ENCODE data around the gene SPNS2. TPM values are rescaled to one million over a fixed set of nuclear protein-coding genes. Genes with fewer than 3 reads are reported as not detected.

Gene SPNS2
- total RNA-seq, 4 donors from 2014 or later, result 10.4 to 17.4 (median 16.4) TPM

DNA sequence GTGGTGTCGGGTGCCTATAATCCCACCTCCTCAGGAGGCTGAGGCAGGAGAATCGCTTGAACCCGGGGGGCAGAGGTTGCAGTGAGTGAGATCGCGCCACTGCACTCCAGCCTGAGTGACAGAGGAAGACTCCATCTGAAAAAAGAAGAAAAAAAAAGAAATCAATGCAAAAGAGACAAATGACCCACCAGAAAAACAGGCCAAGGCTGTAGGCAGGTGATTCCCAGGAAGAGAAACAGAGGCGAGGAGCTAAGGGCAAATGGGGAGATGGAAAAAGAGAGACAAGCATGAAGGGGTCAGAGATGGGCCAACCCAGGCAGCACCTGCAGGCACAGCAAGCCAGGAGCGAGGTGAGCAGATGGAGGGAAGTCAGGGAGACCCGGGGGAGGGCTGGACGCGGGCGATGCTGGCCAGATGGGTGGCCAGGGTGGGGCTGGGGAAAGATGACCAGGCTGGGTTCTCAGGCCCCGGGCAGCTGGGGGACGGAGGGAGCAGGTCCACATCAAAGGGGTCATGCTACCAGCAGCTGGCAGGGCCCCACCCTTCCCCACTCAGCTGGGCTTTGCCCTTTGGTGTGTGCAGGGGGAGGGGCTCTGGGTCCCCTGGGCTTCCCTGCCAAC is 31.0 kb downstream of the SPNS2 start:
- Histone ChIP-seq H3K4me1 (peaks cover 0 to 65% (median 4%) of the 10 kb centered on the region in 3 donors), H3K27ac (peak overlapping the region in 3 of 4 donors; percentile 50 to 59 (median 58)), H3K27me3 (peaks cover 11% of the 10 kb centered on the region), H3K36me3 (no peaks in the 10 kb centered on the region), H3K9me3 (no peaks in the 10 kb centered on the region), H3K4me3 (no peak overlapping the region)
- no peak for TF ChIP-seq EP300 (IDR thresholded peaks at IDR 0.05)
- no peak for TF ChIP-seq CTCF (IDR thresholded peaks at IDR 0.05)
- no peak for TF ChIP-seq POLR2AphosphoS5 (IDR thresholded peaks at IDR 0.05)
- TF ChIP-seq POLR2A (IDR thresholded peaks at IDR 0.05), result no peak
- ATAC-seq, result no peak
- WGBS, 2 donors (ENCODE audit: low coverage in 1 of 2), result 64 to 70% methylated on average over 5 to 8 of the region's 13 CpGs

DNA sequence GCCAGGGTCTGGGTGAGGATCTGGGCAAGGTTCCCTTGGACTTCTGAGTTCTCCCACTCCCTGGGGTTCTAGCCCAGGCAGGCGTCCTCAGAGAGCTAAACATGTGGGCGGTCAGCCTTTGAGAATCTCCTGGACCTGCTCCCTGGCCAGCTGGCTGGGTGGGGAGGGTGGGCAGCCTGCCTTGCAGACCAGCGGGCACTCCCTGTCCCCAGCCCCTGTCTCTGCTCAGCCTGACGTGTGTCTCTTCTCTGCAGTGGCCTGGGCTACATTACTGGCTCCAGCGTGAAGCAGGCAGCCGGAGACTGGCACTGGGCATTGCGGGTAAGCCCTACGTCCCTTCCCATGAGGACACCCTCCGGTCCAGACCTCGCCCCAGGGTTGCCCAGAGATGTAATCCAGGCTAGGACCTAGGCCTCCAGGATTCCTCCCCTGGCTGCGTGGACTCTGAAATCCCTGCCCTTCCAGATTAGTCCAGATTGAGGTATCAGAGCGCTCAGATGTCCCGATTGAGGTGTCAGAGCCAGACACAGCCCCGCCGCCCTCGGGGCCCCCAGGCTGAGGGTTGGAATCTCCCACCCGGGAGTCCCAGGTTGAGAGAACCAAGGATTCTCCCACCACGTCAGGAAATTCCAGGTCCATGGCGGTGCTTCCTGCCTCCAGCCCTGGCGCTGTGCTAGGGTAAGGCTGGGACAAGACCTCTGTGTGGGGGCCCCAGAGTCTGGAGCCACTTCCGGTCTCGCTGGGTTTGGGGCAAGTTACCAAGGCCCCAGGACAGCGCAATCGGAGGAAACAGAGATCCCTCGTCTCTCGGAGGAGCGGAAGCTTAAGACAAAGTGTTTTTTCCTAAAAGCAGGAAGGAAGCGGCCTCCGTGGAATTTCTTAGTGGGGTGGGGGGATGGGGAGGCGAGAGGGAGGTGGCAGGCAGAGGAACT is 32.4 kb downstream of the SPNS2 start:
- Histone ChIP-seq H3K27me3 (peaks cover 23% of the 10 kb centered on the region), H3K27ac (peak overlapping the region in 3 of 4 donors; percentile 50 to 71 (median 59)), H3K36me3 (no peaks in the 10 kb centered on the region), H3K9me3 (no peaks in the 10 kb centered on the region), H3K4me1 (peaks cover 0 to 73% (median 8%) of the 10 kb centered on the region in 3 donors), H3K4me3 (no peak overlapping the region)
- peak; percentile 31 for ATAC-seq
- TF ChIP-seq POLR2AphosphoS5 (IDR thresholded peaks at IDR 0.05) (no peak), EP300 (IDR thresholded peaks at IDR 0.05) (no peak)
- WGBS, 2 donors (ENCODE audit: low coverage in 1 of 2), result no CpG with 5 or more reads among the region's 30 CpGs

DNA sequence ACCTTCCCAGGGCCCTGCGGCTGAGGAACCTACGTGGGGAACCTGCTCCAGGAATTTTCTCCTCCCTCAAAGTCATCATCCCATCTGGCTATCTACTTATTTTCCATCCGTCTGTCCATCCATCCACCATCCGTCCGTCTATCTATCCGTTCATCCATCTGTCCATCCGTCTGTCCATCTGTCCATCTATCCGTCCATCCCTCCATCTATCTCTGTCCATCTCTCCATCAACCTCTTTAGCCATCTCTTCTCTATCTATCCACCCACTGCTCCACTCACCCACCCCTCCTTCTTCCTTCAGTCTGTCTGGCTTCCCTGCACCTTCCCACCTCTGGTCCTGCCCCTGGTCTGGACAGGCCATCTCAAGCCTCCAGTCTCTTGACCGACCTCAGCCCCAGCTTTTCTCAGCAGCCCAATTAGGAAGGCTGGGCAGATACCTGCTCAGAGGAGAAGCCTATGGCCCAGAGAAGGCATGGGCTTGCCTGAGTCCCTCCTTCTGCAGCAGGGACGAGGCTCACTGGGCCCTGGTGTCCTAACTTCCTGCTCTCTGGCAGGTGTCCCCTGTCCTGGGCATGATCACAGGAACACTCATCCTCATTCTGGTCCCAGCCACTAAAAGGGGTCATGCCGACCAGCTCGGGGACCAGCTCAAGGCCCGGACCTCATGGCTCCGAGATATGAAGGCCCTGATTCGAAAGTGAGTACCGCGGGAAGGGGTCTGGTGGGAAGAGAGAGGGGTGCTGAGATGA is 33.5 kb downstream of the SPNS2 start:
- H3K27ac ChIP-seq, result peak overlapping the region in 3 of 4 donors; percentile 71 to 80 (median 75)
- TF ChIP-seq CTCF (IDR thresholded peaks at IDR 0.05) (no peak), POLR2AphosphoS5 (IDR thresholded peaks at IDR 0.05) (no peak), POLR2A (IDR thresholded peaks at IDR 0.05) (no peak), EP300 (IDR thresholded peaks at IDR 0.05) (no peak)
- no peak for ATAC-seq

DNA sequence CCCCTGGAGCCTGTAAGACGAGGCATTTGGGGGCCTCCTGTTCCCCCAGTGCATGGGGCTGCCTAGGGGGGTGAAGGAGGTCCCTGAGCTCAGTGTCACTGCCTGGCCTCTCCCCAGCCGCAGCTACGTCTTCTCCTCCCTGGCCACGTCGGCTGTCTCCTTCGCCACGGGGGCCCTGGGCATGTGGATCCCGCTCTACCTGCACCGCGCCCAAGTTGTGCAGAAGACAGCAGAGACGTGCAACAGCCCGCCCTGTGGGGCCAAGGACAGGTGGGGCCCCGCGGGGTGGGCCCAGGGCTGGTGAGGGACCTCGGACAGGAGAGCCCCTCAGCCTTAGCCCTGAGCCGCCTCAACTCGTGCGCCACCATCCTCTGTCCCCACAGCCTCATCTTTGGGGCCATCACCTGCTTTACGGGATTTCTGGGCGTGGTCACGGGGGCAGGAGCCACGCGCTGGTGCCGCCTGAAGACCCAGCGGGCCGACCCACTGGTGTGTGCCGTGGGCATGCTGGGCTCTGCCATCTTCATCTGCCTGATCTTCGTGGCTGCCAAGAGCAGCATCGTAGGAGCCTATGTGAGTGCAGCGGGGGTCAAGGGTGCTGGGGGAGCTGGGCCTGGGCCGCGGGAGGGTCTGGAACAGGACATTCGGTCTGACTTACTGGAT is 34.3 kb downstream of the SPNS2 start:
- H3K4me1 ChIP-seq, result peaks cover 0 to 75% (median 28%) of the 10 kb centered on the region in 3 donors
- no CpG with 5 or more reads among the region's 33 CpGs for WGBS, 2 donors (ENCODE audit: low coverage in 1 of 2)
- no peak for TF ChIP-seq POLR2AphosphoS5 (IDR thresholded peaks at IDR 0.05)
- TF ChIP-seq CTCF (IDR thresholded peaks at IDR 0.05), result no peak
- TF ChIP-seq EP300 (IDR thresholded peaks at IDR 0.05), result no peak
- TF ChIP-seq POLR2A (IDR thresholded peaks at IDR 0.05), result no peak
- H3K27ac ChIP-seq, result peak overlapping the region in 3 of 4 donors; percentile 71 to 80 (median 75)
- H3K9me3 ChIP-seq, result no peaks in the 10 kb centered on the region
- no peak for ATAC-seq
- H3K36me3 ChIP-seq, result peaks cover 0 to 7% of the 10 kb centered on the region in 2 donors
- peaks cover 24% of the 10 kb centered on the region for H3K27me3 ChIP-seq
- H3K4me3 ChIP-seq, result no peak overlapping the region

More for the DNA sequence above, 33.5 kb downstream of the SPNS2 start:
- Histone ChIP-seq H3K27me3 (peaks cover 24% of the 10 kb centered on the region), H3K4me3 (no peak overlapping the region), H3K36me3 (no peaks in the 10 kb centered on the region), H3K9me3 (no peaks in the 10 kb centered on the region), H3K4me1 (peaks cover 0 to 75% (median 19%) of the 10 kb centered on the region in 3 donors)
- WGBS, 2 donors (ENCODE audit: low coverage in 1 of 2), result 80 to 90% methylated on average over 1 to 8 of the region's 17 CpGs
